ENCODE measurements around the gene NLRP8.
"Not testable (repeated sequence)": the region's sequence is repeated elsewhere in the genome, so short reads cannot be mapped to it uniquely, and the experiment has no call there.

The NLRP8 gene

GRCh38 chr19:55980415-55980814, 32.8 kb downstream of the NLRP8 start:
- FAIRE-seq = no peak

DNA sequence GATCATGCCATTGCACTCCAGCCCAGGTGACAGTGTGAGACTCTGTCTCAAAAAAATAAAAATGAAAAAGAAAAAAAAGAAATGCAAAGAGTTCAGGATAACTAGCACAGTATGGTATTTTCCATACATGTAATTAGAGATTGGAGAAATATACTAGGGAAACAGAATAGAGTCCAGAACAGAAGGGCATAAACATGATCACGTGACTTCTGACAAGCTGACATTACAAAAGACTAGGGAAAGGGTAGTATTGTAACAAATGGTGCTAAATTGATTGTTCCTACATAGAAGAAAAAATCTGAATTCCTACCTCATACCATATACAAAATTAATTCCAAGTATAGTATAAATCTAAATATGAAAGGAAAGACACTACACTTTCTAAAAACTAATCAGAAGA, 37.6 kb downstream of the NLRP8 start:
- FAIRE-seq = no peak

GRCh38 chr19:55986487-55986886, 38.9 kb downstream of the NLRP8 start, which contains the start of gene NLRP5:
Gene NLRP5 (plus strand): TSS chr19:55986775.
- FAIRE-seq = no peak

DNA sequence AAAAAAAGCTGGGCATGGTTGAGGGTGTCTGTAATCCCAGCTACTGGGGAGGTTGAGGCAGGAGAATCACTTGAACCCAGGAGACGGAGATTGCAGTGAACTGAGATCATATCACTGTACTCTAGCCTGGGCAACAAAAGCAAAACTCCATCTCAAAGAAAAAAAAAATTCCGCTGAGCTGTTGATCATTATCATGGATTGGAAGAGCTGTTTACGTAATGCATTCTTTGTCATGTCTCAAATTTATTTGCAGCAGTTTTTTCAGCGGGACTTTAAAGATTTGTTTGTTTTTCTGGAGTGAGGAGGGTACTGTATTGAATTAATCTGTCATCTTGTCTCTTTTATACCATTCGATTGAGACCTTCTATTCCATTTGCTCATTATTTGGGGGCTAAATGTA, 43.2 kb downstream of the NLRP8 start:
- no peak for FAIRE-seq

GRCh38 chr19:55993492-55993891, 45.9 kb downstream of the NLRP8 start:
- no peak for FAIRE-seq

DNA sequence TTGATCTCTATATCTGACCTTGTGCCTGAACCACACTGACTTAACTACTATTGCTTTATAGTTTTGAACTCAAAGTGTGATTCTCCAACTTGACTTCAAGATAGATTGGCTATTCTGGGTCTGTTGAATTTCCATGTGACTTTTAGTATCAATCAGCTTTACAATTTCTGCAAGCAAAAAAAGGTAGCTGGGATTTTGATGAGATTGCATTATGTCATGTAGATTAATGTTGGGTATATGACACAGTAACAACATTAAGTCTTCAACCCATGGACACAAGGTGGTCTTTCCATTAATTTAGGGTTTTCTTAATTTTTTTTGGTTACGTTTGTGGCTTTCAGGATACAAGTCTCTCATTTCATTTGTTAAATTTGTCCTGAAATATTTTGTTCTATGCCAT, 67.1 kb downstream of the NLRP8 start:
- FAIRE-seq = no peak

DNA sequence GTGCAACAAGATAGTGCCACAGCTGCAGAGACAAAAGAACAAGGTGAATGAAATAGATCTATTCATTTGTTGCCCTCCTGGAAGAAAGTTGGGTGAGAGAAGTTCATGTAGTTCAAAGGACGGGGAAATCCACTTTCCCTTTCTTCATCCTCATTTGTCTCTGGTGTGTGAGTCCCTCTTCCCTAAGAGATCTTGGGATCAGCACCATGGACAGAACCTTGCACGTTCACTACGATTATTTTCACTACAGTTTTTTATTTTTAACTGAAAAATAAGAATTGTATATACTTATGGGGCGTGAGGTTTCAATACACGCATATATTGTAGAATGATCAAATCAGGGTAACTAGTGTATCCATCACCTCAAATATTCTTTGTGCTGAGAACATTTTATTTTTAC, 68.1 kb downstream of the NLRP8 start:
- FAIRE-seq = no peak

DNA sequence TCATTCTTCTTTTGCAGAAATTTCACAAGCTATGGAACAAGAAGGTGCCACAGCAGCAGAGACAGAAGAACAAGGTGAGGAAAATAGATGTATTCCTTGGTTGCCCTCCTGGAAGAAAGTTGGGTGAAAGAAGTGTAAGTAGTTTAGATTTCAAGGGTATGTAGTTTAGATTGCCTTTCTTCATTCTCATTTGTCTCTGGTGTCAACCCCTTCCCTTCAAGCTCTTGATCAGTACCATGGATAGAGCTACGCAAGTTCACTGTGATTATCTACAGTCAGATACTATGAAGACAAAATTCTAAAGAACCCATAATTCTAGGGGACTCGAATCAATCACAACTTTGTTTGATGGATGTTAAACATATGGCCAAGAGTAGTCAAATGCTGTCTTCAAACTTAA, 71.7 kb downstream of the NLRP8 start:
- FAIRE-seq = peak; percentile 47

GRCh38 chr19:56020355-56020975, 72.8 kb downstream of the NLRP8 start:
- FAIRE-seq = not testable (repeated sequence)

- FAIRE-seq = no peak
Observed at GRCh38 chr19:56026769-56027168, 79.1 kb downstream of the NLRP8 start.
